ENCODE data around the gene AKAP9. TPM values are rescaled to one million over a fixed set of nuclear protein-coding genes. Genes with fewer than 3 reads are reported as not detected.

The AKAP9 gene
- total and polyA plus RNA-seq, 12 donors = 22.7 to 122 (median 54.0) TPM

DNA sequence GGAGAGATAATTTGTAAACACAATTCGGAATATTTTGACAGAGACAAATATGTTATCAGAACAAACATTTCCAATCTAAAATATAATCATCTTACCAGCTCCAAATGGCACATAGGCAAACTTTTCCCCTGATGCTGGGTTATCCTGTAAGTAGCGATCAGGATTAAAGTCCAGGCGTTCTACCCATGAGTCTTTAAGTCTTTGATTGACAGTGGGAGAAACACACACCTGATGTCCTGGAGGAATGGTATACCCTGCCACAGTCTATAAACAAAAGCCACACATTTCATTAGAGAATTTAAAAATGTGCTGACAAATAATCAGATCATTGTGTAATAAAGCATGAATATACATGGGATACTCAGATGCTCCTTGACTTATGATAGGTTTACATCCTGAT lies 176.3 kb downstream of the AKAP9 start:
- Histone ChIP-seq H3K4me3 (no peak overlapping the region), H3K4me1 (replicated peaks in 1 of 2) (no peaks in the 10 kb centered on the region), H3K9me3 (replicated peaks in 1 of 3) (no peaks in the 10 kb centered on the region), H3K27me3 (no peaks in the 10 kb centered on the region), H3K27ac (no peak overlapping the region), H3K36me3 (replicated peaks in 1 of 2) (peaks cover 0 to 22% of the 10 kb centered on the region in 2 donors)
- intact Hi-C loops (cut with DNase I) = no loop called here
- TF ChIP-seq, protein P1, sequence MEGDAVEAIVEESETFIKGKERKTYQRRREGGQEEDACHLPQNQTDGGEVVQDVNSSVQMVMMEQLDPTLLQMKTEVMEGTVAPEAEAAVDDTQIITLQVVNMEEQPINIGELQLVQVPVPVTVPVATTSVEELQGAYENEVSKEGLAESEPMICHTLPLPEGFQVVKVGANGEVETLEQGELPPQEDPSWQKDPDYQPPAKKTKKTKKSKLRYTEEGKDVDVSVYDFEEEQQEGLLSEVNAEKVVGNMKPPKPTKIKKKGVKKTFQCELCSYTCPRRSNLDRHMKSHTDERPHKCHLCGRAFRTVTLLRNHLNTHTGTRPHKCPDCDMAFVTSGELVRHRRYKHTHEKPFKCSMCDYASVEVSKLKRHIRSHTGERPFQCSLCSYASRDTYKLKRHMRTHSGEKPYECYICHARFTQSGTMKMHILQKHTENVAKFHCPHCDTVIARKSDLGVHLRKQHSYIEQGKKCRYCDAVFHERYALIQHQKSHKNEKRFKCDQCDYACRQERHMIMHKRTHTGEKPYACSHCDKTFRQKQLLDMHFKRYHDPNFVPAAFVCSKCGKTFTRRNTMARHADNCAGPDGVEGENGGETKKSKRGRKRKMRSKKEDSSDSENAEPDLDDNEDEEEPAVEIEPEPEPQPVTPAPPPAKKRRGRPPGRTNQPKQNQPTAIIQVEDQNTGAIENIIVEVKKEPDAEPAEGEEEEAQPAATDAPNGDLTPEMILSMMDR (IDR thresholded peaks at IDR 0.05) = no peak
- no peak for TF ChIP-seq POLR2A (IDR thresholded peaks at IDR 0.05)
- 94 to 97% (median 96%) methylated on average over 3 of the region's 3 CpGs for WGBS, 4 donors
- no peak for DNase-seq

DNA sequence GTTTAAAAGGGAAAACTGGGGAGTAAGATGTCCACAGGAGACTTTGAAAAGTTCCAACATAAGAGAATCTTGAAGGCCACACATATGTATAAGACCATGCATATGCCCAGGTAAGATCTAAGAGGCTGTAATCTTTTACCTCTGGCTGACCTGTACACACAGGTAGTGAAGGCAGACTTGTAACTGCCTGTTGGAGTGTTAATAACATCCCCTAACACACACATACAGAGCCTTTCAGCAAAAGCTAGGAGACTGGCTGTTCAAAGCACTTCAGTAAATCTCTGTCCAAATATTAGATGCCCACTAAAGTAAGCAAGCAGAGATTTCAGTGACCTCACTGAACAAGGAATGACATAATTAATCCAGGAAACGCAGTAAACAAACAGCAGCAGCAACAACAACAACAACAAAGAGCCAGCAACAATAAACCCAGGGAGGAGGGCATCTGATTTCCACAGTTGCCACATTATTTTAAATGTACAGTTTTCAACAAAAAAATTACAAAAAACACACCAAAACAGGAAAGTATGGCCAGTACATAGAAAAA lies 178.6 kb downstream of the AKAP9 start:
- Histone ChIP-seq H3K27me3 (no peaks in the 10 kb centered on the region), H3K9me3 (replicated peaks in 1 of 3) (no peaks in the 10 kb centered on the region), H3K27ac (no peak overlapping the region), H3K4me3 (no peak overlapping the region), H3K36me3 (replicated peaks in 1 of 2) (peaks cover 0 to 38% of the 10 kb centered on the region in 2 donors), H3K4me1 (replicated peaks in 1 of 2) (no peaks in the 10 kb centered on the region)
- intact Hi-C loops (cut with DNase I) = no loop called here
- DNase-seq = no peak
- TF ChIP-seq POLR2A (IDR thresholded peaks at IDR 0.05) = no peak
- TF ChIP-seq, protein P1 (IDR thresholded peaks at IDR 0.05) = no peak
- 88 to 100% (median 91%) methylated on average over 1 of the region's 1 CpG for WGBS, 4 donors

DNA sequence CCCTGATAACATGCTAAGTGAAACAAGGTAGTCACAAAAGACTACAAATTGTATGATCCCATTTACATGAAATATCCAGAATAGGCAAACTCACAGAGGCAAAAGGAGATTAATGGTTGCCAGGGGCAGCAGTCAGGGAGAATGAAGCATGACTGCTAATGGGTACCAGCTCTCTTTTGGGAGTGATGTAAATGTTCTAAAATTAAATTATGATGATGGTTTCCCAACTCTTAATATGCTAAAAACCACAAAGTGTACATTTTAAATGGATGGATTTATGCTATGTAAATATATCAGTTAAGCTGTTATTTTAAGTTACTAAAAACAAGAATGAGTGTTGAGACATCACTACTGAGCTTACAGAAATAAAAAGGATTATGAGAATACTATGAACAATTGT lies 181.0 kb downstream of the AKAP9 start:
- H3K9me3 ChIP-seq (replicated peaks in 1 of 3) = no peaks in the 10 kb centered on the region
- H3K4me1 ChIP-seq (replicated peaks in 1 of 2) = no peaks in the 10 kb centered on the region
- no peak for TF ChIP-seq POLR2A (IDR thresholded peaks at IDR 0.05)
- TF ChIP-seq, protein P1 (IDR thresholded peaks at IDR 0.05) = no peak
- no peaks in the 10 kb centered on the region for H3K27me3 ChIP-seq
- intact Hi-C loops (cut with DNase I) = no loop called here
- no peak overlapping the region for H3K4me3 ChIP-seq
- H3K27ac ChIP-seq = no peak overlapping the region
- DNase-seq = no peak
- peaks cover 0 to 46% of the 10 kb centered on the region in 2 donors for H3K36me3 ChIP-seq (replicated peaks in 1 of 2)

DNA sequence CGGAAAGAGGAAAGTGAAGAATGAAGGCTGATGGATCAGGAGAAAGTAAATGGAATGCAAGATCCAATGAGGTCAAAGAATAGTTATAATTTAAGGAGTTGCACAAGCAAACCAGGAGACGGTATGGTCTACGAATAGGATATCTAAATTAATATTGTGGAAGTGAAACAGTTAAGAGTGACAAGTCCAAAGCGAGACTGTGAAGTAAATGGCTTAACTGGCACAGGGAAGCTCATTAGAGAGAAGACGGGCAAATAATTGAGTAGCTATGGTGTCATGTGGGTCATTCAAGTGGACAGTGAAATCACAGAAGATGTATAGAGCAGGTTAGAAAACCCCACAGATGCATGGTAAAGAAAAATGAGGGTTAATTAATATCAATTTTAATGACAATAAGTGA lies 190.4 kb downstream of the AKAP9 start:
- TF ChIP-seq POLR2A (IDR thresholded peaks at IDR 0.05) = no peak
- TF ChIP-seq, protein P1 (IDR thresholded peaks at IDR 0.05) = no peak
- Histone ChIP-seq H3K36me3 (replicated peaks in 1 of 2) (peaks cover 0 to 26% of the 10 kb centered on the region in 2 donors), H3K9me3 (replicated peaks in 1 of 3) (no peaks in the 10 kb centered on the region), H3K27ac (no peak overlapping the region), H3K27me3 (no peaks in the 10 kb centered on the region), H3K4me3 (no peak overlapping the region), H3K4me1 (replicated peaks in 1 of 2) (peaks cover 5 to 28% of the 10 kb centered on the region in 2 donors)
- DNase-seq = no peak
- intact Hi-C loops (cut with DNase I) = loop anchor here in 1 of 2 donors (10.0 kb wide), 1 partner anchor 246 kb away; the partner anchor contains the start of gene MTERF1
- WGBS, 4 donors = 79 to 94% (median 88%) methylated on average over 5 of the region's 5 CpGs
